Activated CD8-positive, alpha-beta memory T cell treated with anti-CD3 and anti-CD28 coated beads, Interleukin-2, amount 10 ng/mL, durations not matched to agents 7 days and 5 days (primary cell): Measurements from ENCODE around the gene TMEM240. TPM values are rescaled to one million over a fixed set of nuclear protein-coding genes. Genes with fewer than 3 reads are reported as not detected.
"Not testable (repeated sequence)": the region's sequence is repeated elsewhere in the genome, so short reads cannot be mapped to it uniquely, and the experiment has no call there.

Experiments
- ATAC-seq: fragments of 150-1000 bp; cut with Tn5 transposase; one replicate; pipeline ENCODE4 v1.10.0; 2021; ENCODE audit warnings: moderate library complexity
- CTCF ChIA-PET: fragments of 350-600 bp; sonication (Branson Sonifier 250); formaldehyde crosslinking; loops from one replicate; lab custom pipeline; 2021; ENCODE audit warnings: antibody characterized with exemption; lab: Charles Lee
- DNase-seq: peaks from one replicate; pipeline ENCODE4 v3.0.0-alpha.2; 2020
- H3K27ac Mint-ChIP-seq: one replicate; pipeline ENCODE4 v1.8.0; 2021; ENCODE audit warnings: mild to moderate bottlenecking, mixed read lengths
- H3K27me3 Mint-ChIP-seq: one replicate; pipeline ENCODE4 v1.8.0; 2021; ENCODE audit warnings: mixed read lengths
- H3K36me3 Mint-ChIP-seq: one replicate; pipeline ENCODE4 v1.8.0; 2021; ENCODE audit warnings: mild to moderate bottlenecking, mixed read lengths
- H3K4me1 Mint-ChIP-seq: one replicate; pipeline ENCODE4 v1.8.0; 2021; ENCODE audit warnings: mixed read lengths
- H3K4me3 Mint-ChIP-seq: one replicate; pipeline ENCODE4 v1.8.0; 2021; ENCODE audit warnings: mild to moderate bottlenecking, moderate library complexity, mixed read lengths
- H3K9me3 Mint-ChIP-seq: one replicate; pipeline ENCODE4 v1.8.0; 2022; ENCODE audit warnings: low read depth, mixed read lengths
- total RNA-seq, 2 experiments: library from RNA; stranded (reverse); gene quantifications; one replicate each; pipeline ENCODE4 v1.2.3, GENCODE V29; 2021

The TMEM240 gene
- total RNA-seq, 2 experiments from 2014 or later, result 0.38 to 0.61 TPM

GRCh38 chr1:1565340-1565739 is 24.9 kb upstream of the TMEM240 start:
- CTCF ChIA-PET, result interaction anchor here (1.5 kb wide), 1 partner anchor 16 kb away, joined by 3 read pairs; no protein-coding TSS in a partner anchor
- no peak for DNase-seq
- Mint-ChIP-seq H3K27ac (no peak overlapping the region), H3K4me3 (no peak overlapping the region), H3K36me3 (peaks cover 37% of the 10 kb centered on the region), H3K4me1 (peaks cover 22% of the 10 kb centered on the region), H3K9me3 (no peaks in the 10 kb centered on the region), H3K27me3 (no peaks in the 10 kb centered on the region)
- no peak for ATAC-seq

- Mint-ChIP-seq H3K36me3 (peaks cover 30% of the 10 kb centered on the region), H3K27ac (no peak overlapping the region), H3K4me1 (peaks cover 13% of the 10 kb centered on the region), H3K9me3 (no peaks in the 10 kb centered on the region), H3K4me3 (no peak overlapping the region), H3K27me3 (no peaks in the 10 kb centered on the region)
- DNase-seq, result no peak
- CTCF ChIA-PET, result interaction anchor here (0.6 kb wide), 1 partner anchor 273 kb away, joined by 3 read pairs; no protein-coding TSS in a partner anchor
- ATAC-seq, result no peak
Measured at GRCh38 chr1:1564268-1564667, 23.8 kb upstream of the TMEM240 start.

GRCh38 chr1:1563688-1564087 is 23.3 kb upstream of the TMEM240 start:
- no peak for DNase-seq

GRCh38 chr1:1562556-1563195 is 22.3 kb upstream of the TMEM240 start:
- ATAC-seq (no peak), DNase-seq (no peak)
- no peak overlapping the region for H3K27ac Mint-ChIP-seq
- H3K9me3 Mint-ChIP-seq, result no peaks in the 10 kb centered on the region
- peaks cover 8% of the 10 kb centered on the region for H3K4me1 Mint-ChIP-seq
- peaks cover 29% of the 10 kb centered on the region for H3K36me3 Mint-ChIP-seq
- CTCF ChIA-PET, result no interaction called here
- H3K27me3 Mint-ChIP-seq, result no peaks in the 10 kb centered on the region
- H3K4me3 Mint-ChIP-seq, result no peak overlapping the region

More at GRCh38 chr1:1563688-1564087, 23.3 kb upstream of the TMEM240 start:
- Mint-ChIP-seq H3K4me3 (no peak overlapping the region), H3K27ac (no peak overlapping the region), H3K4me1 (peaks cover 11% of the 10 kb centered on the region), H3K36me3 (peaks cover 29% of the 10 kb centered on the region), H3K27me3 (no peaks in the 10 kb centered on the region), H3K9me3 (no peaks in the 10 kb centered on the region)
- CTCF ChIA-PET, result no interaction called here
- no peak for ATAC-seq

DNA sequence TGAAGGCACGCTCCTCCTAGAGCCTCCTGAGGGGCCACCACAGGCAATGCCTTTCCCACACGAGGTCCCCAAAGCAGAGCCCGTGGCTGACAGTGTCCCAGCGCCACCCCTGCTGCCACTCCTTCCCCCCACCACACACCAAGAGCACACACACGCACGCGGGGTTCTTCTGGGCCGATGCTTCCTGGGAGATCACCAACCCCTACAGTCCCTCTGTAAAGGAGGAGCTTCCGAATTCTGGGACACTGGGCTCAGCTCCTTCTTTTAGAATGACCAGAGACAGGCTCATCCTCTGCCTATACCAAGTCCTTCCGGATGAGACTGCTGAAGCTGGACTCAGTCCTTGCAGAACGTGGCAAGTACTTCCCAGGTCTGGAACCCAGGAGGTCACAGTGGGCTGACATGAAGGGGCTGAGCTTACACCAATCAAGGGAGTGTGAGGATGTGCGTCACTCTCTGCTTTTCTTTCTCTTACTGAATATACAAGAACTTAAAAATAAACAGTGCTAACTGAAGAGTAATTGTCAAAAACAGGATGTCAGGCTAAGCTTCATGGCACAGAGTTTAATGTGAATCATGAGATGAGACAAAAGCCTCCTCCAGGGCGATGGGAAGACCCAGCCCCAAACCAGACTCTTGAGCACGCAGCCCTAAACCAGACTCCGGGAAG is 21.5 kb upstream of the TMEM240 start:
- H3K9me3 Mint-ChIP-seq, result no peaks in the 10 kb centered on the region
- no peaks in the 10 kb centered on the region for H3K27me3 Mint-ChIP-seq
- DNase-seq (no peak), ATAC-seq (no peak)
- H3K36me3 Mint-ChIP-seq, result peaks cover 29% of the 10 kb centered on the region
- no peak overlapping the region for H3K27ac Mint-ChIP-seq
- CTCF ChIA-PET, result no interaction called here
- no peak overlapping the region for H3K4me3 Mint-ChIP-seq
- peaks cover 1% of the 10 kb centered on the region for H3K4me1 Mint-ChIP-seq

- H3K27ac Mint-ChIP-seq, result no peak overlapping the region
- H3K36me3 Mint-ChIP-seq, result peaks cover 24% of the 10 kb centered on the region
- ATAC-seq, result no peak
- H3K27me3 Mint-ChIP-seq, result no peaks in the 10 kb centered on the region
- H3K9me3 Mint-ChIP-seq, result no peaks in the 10 kb centered on the region
- CTCF ChIA-PET, result no interaction called here
- no peaks in the 10 kb centered on the region for H3K4me1 Mint-ChIP-seq
- DNase-seq, result no peak
- no peak overlapping the region for H3K4me3 Mint-ChIP-seq
Measured at GRCh38 chr1:1560178-1560577, 19.8 kb upstream of the TMEM240 start.

DNA sequence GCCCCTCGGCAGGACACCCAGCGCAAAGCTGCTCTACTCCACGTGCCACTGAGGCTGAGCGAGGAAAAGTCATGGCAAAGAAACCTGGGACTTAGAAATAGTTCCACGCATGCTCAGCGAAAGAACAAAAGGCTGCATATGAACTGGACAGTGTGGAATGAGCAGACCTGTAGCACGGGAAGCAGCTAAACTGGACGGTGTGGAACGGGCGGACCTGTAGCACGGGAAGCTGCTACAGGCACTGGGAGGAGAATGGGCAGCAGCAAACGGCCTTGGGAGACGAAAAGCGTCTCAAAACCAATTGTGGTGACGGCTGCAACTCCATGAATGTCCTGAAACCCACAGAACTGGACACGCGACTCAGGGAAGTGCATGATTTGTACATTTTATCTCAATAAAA is 18.6 kb upstream of the TMEM240 start:
- Mint-ChIP-seq H3K27me3 (no peaks in the 10 kb centered on the region), H3K4me3 (no peak overlapping the region), H3K27ac (no peak overlapping the region), H3K4me1 (peaks cover 3% of the 10 kb centered on the region), H3K36me3 (peaks cover 15% of the 10 kb centered on the region), H3K9me3 (no peaks in the 10 kb centered on the region)
- DNase-seq (no peak), ATAC-seq (no peak)
- CTCF ChIA-PET, result no interaction called here

DNA sequence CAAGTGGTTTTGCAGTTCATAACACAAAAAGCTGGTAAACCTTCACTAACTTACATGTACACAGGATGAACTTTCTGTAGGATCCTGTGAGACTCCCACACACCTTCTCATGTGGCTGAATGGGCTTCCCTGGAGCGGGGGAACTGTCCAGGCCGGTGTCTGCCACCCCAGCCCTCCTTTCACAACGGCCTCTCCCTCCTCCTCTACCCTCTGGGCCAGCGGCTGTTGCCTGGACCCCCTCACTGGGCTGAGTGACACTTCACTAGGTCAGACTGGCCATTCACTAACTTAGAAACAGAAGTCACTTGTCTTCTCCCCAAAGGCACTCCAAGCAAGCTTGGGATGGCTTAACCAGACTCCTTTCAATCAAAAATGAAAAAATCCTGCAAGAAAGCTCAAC is 18.2 kb upstream of the TMEM240 start:
- ATAC-seq (no peak), DNase-seq (no peak)
- CTCF ChIA-PET, result no interaction called here
- Mint-ChIP-seq H3K27ac (no peak overlapping the region), H3K36me3 (peaks cover 10% of the 10 kb centered on the region), H3K4me3 (no peak overlapping the region), H3K4me1 (peaks cover 7% of the 10 kb centered on the region), H3K27me3 (no peaks in the 10 kb centered on the region), H3K9me3 (no peaks in the 10 kb centered on the region)

DNA sequence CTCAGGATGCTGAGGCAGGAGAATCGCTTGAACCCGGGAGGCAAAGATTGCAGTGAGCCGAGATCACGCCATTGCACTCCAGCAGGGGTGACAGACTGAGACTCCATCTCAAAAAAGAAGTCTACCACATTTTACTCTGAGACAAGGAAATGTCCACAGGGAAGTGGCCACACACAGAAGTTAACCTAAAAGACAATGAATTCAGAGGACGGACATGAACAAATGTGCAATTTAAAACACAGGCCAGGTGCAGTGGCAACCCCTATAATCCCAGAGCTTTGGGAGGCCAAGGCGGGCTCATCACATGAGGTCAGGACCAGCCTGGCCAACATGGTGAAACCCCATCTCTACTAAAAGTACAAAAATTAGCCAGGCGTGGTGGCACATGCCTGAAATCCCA is 17.3 kb upstream of the TMEM240 start:
- CTCF ChIA-PET, H3K27ac Mint-ChIP-seq, H3K27me3 Mint-ChIP-seq, H3K4me1 Mint-ChIP-seq, ATAC-seq, H3K9me3 Mint-ChIP-seq, H3K4me3 Mint-ChIP-seq, H3K36me3 Mint-ChIP-seq, DNase-seq: not testable (repeated sequence)

DNA sequence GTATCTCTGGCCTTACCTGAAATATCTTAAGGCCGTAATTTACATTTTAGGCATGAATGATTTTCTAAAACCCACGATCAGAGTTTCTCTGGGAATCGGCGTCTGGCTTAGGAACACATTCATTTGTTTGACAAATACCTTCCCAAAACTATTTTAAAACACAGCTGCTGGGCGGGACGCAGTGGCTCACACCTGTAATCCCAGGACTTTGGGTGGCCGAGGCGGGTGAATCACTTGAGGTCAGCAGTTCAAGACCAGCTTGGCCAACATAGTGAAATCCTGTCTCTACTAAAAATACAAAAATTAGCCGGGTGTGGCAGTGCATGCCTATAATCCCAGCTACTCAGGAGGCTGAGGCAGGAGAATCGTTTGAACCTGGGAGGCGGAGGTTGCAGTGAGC is 16.5 kb upstream of the TMEM240 start:
- H3K27ac Mint-ChIP-seq, DNase-seq, H3K4me3 Mint-ChIP-seq, H3K36me3 Mint-ChIP-seq, H3K4me1 Mint-ChIP-seq, H3K9me3 Mint-ChIP-seq, H3K27me3 Mint-ChIP-seq, CTCF ChIA-PET, ATAC-seq: not testable (repeated sequence)

- Mint-ChIP-seq H3K36me3 (no peaks in the 10 kb centered on the region), H3K27ac (no peak overlapping the region), H3K4me1 (peaks cover 7% of the 10 kb centered on the region), H3K9me3 (no peaks in the 10 kb centered on the region), H3K27me3 (no peaks in the 10 kb centered on the region), H3K4me3 (no peak overlapping the region)
- CTCF ChIA-PET, result no interaction called here
- no peak for ATAC-seq
- no peak for DNase-seq
Measured at GRCh38 chr1:1556505-1556904, 16.1 kb upstream of the TMEM240 start.

DNA sequence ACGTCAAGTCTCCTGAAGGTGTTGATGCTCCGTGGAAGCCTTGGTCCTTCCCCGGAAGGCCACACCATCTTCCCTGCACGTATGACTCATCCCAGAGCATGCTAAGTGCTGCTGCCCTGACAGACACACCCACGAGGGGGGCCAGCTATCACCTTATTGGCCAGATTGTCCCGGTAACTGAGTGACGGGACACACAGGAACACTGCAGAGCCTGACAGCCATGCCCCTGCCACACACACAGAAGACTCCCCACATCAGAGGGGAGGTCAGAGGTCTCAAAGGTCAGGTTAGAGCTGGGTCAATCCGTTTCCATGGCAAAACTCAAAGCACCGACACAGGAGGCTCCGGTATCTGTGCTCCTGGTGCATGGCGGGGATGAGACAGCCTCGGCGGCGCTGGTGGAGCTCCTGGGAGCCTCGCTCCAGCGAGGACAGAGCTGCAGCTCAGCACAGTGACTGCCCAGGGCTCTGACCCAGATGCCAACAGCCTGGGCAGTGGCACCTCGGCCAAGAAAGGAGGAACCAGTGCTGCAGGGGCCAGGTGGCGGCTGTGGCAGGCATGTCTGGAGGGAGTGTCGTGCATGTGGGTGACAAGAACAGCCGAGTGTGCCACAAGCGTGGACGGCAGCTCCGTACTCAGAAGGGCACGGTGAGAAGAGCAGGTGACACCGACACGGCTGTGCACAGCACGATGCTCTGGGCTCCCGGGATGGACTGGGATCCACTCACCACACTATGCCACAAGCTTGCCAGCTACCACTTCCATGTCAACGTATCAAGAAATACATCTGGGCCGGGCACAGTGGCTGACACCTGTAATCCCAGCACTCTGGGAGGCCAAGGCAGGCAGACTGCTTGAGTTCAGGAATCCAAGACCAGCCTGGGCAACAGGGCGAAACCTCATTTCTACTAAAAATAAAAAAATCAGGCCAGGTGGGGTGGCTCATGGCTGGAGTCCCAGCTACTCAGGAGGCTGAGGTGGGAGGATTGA is 14.8 kb upstream of the TMEM240 start:
- peaks cover 7% of the 10 kb centered on the region for H3K4me1 Mint-ChIP-seq
- H3K9me3 Mint-ChIP-seq, result no peaks in the 10 kb centered on the region
- CTCF ChIA-PET, result no interaction called here
- ATAC-seq, result no peak
- no peaks in the 10 kb centered on the region for H3K27me3 Mint-ChIP-seq
- no peak overlapping the region for H3K27ac Mint-ChIP-seq
- DNase-seq, result no peak
- no peak overlapping the region for H3K4me3 Mint-ChIP-seq
- no peaks in the 10 kb centered on the region for H3K36me3 Mint-ChIP-seq

DNA sequence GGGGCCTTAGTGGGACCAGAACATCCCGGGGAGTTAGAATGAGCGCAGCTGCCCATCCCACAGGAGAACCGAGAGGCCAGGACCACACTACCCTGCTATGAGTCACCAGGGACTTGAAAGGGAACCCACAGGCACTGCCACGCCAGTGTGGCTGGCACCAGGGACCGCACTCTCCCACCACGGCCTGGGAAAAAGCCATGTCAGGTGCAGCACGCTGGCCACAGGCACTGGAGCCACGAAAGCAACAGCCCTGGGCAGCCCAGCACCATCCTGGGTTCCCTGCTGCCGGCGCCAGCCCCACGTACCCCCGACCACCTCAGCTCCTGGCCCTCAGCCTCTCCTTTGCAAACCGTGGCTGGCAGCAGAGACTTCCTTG is 14.1 kb upstream of the TMEM240 start:
- Mint-ChIP-seq H3K9me3 (no peaks in the 10 kb centered on the region), H3K4me1 (peaks cover 7% of the 10 kb centered on the region), H3K27me3 (no peaks in the 10 kb centered on the region), H3K36me3 (no peaks in the 10 kb centered on the region), H3K27ac (no peak overlapping the region), H3K4me3 (no peak overlapping the region)
- ATAC-seq (peak; percentile 18), DNase-seq (no peak)
- CTCF ChIA-PET, result no interaction called here
